Common myeloid progenitor, CD34-positive (primary cell): Measurements from ENCODE around the gene ENPP1.

ENCODE experiments used
- CTCF ChIA-PET: fragments of 350-600 bp; sonication (Branson Sonifier 250); formaldehyde crosslinking; loops from one replicate; lab custom pipeline; 2021; ENCODE audit warnings: antibody characterized with exemption; lab: Charles Lee
- POLR2A ChIA-PET: fragments of 350-600 bp; sonication (Branson Sonifier 250); formaldehyde crosslinking; loops from one replicate; lab custom pipeline; 2021; ENCODE audit warnings: antibody characterized with exemption; lab: Charles Lee
- DNase-seq, 3 donors: peaks; one replicate each; pipeline versions ENCODE4 v3.0.0 to v3.0.0-alpha.2; 2013
- H3K27ac ChIP-seq, 2 experiments: 1 replicate in 1 of 2; 2 replicates in 1 of 2; pipeline ENCODE4 v1.7.0; 2013; ENCODE audit warnings: inconsistent platforms in 2 of 2, low read length in 2 of 2, mild to moderate bottlenecking in 2 of 2, low read depth in 1 of 2, moderate library complexity in 1 of 2; ENCODE audit not compliant: severe bottlenecking in 2 of 2, insufficient read depth in 1 of 2, poor library complexity in 1 of 2
- H3K27me3 ChIP-seq, 5 experiments: replicated peaks in 2 of 5; 1 replicate in 3 of 5; 2 replicates in 2 of 5; pipeline versions ENCODE4 v1.6.1 to v1.7.0; 2013; ENCODE audit warnings: low read length in 4 of 5, mild to moderate bottlenecking in 2 of 5, moderate library complexity in 2 of 5, inconsistent platforms in 1 of 5; ENCODE audit not compliant: insufficient read depth in 5 of 5, control insufficient read depth in 4 of 5
- H3K36me3 ChIP-seq, 4 experiments: 1 replicate in 2 of 4; 2 replicates in 2 of 4; pipeline versions ENCODE4 v1.6.1 to v1.7.0; 2013; ENCODE audit warnings: low read length in 3 of 4, control low read depth in 1 of 4, mild to moderate bottlenecking in 1 of 4; ENCODE audit not compliant: control insufficient read depth in 4 of 4, insufficient read depth in 4 of 4
- H3K4me1 ChIP-seq, 4 experiments: 1 replicate in 3 of 4; 2 replicates in 1 of 4; pipeline versions ENCODE4 v1.6.1 to v1.7.1; 2013; ENCODE audit warnings: low read length in 3 of 4, mild to moderate bottlenecking in 3 of 4, control low read depth in 1 of 4, inconsistent platforms in 1 of 4, moderate library complexity in 1 of 4; ENCODE audit not compliant: control insufficient read depth in 4 of 4, insufficient read depth in 4 of 4; ENCODE audit errors: control extremely low read depth in 1 of 4
- H3K4me3 ChIP-seq, 7 experiments: 1 replicate in 4 of 7; 2 replicates in 3 of 7; pipeline versions ENCODE4 v1.5.1 to v1.7.0; 2013; ENCODE audit warnings: mild to moderate bottlenecking in 7 of 7, low read length in 6 of 7, moderate library complexity in 6 of 7, inconsistent platforms in 2 of 7, low read depth in 2 of 7, control low read depth in 1 of 7; ENCODE audit not compliant: insufficient read depth in 4 of 7, control insufficient read depth in 1 of 7; ENCODE audit errors: extremely low read depth in 1 of 7
- H3K9me3 ChIP-seq, 5 experiments: 1 replicate in 4 of 5; 2 replicates in 1 of 5; pipeline versions ENCODE4 v1.6.1 to v1.7.1; 2013; ENCODE audit warnings: low read length in 4 of 5, mild to moderate bottlenecking in 2 of 5, inconsistent platforms in 1 of 5, low read depth in 1 of 5, moderate library complexity in 1 of 5; ENCODE audit not compliant: control insufficient read depth in 4 of 5, insufficient read depth in 2 of 5; ENCODE audit errors: control extremely low read depth in 1 of 5
- WGBS: methylation state at CpG from one replicate; pipeline ENCODE4 v1.1.5; 2013; ENCODE audit not compliant: insufficient coverage; 5-methylcytosine and 5-hydroxymethylcytosine counted together

The ENPP1 gene

GRCh38 chr6:131813991-131814390, 6.2 kb downstream of the ENPP1 start:
- POLR2A ChIA-PET: no interaction called here

GRCh38 chr6:131816869-131817268, 9.0 kb downstream of the ENPP1 start:
- H3K27ac ChIP-seq: no peak overlapping the region
- peaks cover 0 to 3% (median 0%) of the 10 kb centered on the region in 4 experiments for H3K4me1 ChIP-seq
- CTCF ChIA-PET: no interaction called here
- POLR2A ChIA-PET: no interaction called here
- no peak overlapping the region for H3K4me3 ChIP-seq
- peaks cover 2 to 31% (median 5%) of the 10 kb centered on the region in 5 experiments for H3K27me3 ChIP-seq
- H3K9me3 ChIP-seq: no peaks in the 10 kb centered on the region
- no peak for DNase-seq
- no peaks in the 10 kb centered on the region for H3K36me3 ChIP-seq
- no CpG with 5 or more reads among the region's 1 CpG for WGBS

More at GRCh38 chr6:131813991-131814390, 6.2 kb downstream of the ENPP1 start:
- H3K27me3 ChIP-seq: peaks cover 5 to 41% (median 16%) of the 10 kb centered on the region in 5 experiments
- CTCF ChIA-PET: interaction anchor here (0.7 kb wide), 1 partner anchor 729 kb away, joined by 4 read pairs; no protein-coding TSS in a partner anchor
- H3K4me1 ChIP-seq: no peaks in the 10 kb centered on the region
- H3K27ac ChIP-seq: no peak overlapping the region
- H3K4me3 ChIP-seq: no peak overlapping the region
- no peaks in the 10 kb centered on the region for H3K36me3 ChIP-seq
- WGBS: 100% methylated on average over 2 of the region's 3 CpGs
- no peak for DNase-seq
- H3K9me3 ChIP-seq: no peaks in the 10 kb centered on the region

- no peak overlapping the region for H3K27ac ChIP-seq
- CTCF ChIA-PET: no interaction called here
- peak in 2 of 3 donors; percentile 30 to 35 for DNase-seq
Observed at GRCh38 chr6:131819572-131820124, 11.8 kb downstream of the ENPP1 start.

GRCh38 chr6:131821010-131821807, 13.4 kb downstream of the ENPP1 start:
- Histone ChIP-seq H3K9me3 (no peaks in the 10 kb centered on the region), H3K4me3 (no peak overlapping the region), H3K27ac (no peak overlapping the region), H3K27me3 (peaks cover 2 to 21% (median 5%) of the 10 kb centered on the region in 5 experiments), H3K4me1 (peaks cover 0 to 3% (median 0%) of the 10 kb centered on the region in 4 experiments), H3K36me3 (no peaks in the 10 kb centered on the region)
- DNase-seq: no peak
- WGBS: 97% methylated on average over 6 of the region's 6 CpGs
- POLR2A ChIA-PET: no interaction called here
- CTCF ChIA-PET: no interaction called here

More at GRCh38 chr6:131819572-131820124, 11.8 kb downstream of the ENPP1 start:
- H3K4me1 ChIP-seq: peaks cover 0 to 3% (median 0%) of the 10 kb centered on the region in 4 experiments
- no peak overlapping the region for H3K4me3 ChIP-seq
- peaks cover 0 to 21% (median 5%) of the 10 kb centered on the region in 5 experiments for H3K27me3 ChIP-seq
- POLR2A ChIA-PET: no interaction called here
- H3K9me3 ChIP-seq: no peaks in the 10 kb centered on the region
- no peaks in the 10 kb centered on the region for H3K36me3 ChIP-seq
- WGBS: 53% methylated on average over 3 of the region's 7 CpGs

- Histone ChIP-seq H3K27ac (no peak overlapping the region), H3K4me1 (peaks cover 0 to 3% (median 0%) of the 10 kb centered on the region in 4 experiments), H3K4me3 (no peak overlapping the region), H3K9me3 (no peaks in the 10 kb centered on the region), H3K27me3 (peaks cover 2 to 19% (median 9%) of the 10 kb centered on the region in 5 experiments), H3K36me3 (no peaks in the 10 kb centered on the region)
- POLR2A ChIA-PET: no interaction called here
- CTCF ChIA-PET: no interaction called here
- WGBS: 100% methylated on average over 1 of the region's 3 CpGs
- no peak for DNase-seq
Observed at GRCh38 chr6:131822119-131822518, 14.3 kb downstream of the ENPP1 start.

- Histone ChIP-seq H3K4me1 (peaks cover 0 to 3% (median 0%) of the 10 kb centered on the region in 4 experiments), H3K36me3 (no peaks in the 10 kb centered on the region), H3K4me3 (no peak overlapping the region), H3K9me3 (no peaks in the 10 kb centered on the region), H3K27ac (no peak overlapping the region), H3K27me3 (peaks cover 2 to 24% (median 9%) of the 10 kb centered on the region in 5 experiments)
- DNase-seq: no peak
- CTCF ChIA-PET: interaction anchor here (0.7 kb wide), 1 partner anchor 14 kb away, joined by 3 read pairs; no protein-coding TSS in a partner anchor
- POLR2A ChIA-PET: no interaction called here
- WGBS: 100% methylated on average over 2 of the region's 3 CpGs
Observed at GRCh38 chr6:131823276-131823902, 15.6 kb downstream of the ENPP1 start.
